Caco-2 (cell line): ENCODE measurements around the gene STIM2. TPM values are rescaled to one million over a fixed set of nuclear protein-coding genes. Genes with fewer than 3 reads are reported as not detected.

ENCODE experiments used
- BruUV-seq: library from RNA; stranded (reverse); fragments of 400-500 nt; replicated peaks from 2 replicates; lab custom pipeline; 2021; lab: Mats Ljungman, UMichigan
- CTCF ChIA-PET: fragments of 300-600 bp; sonication (Branson Sonifier 250); formaldehyde crosslinking; loops from one replicate; lab custom pipeline; 2022; ENCODE audit warnings: antibody characterized with exemption; lab: Charles Lee
- POLR2A ChIA-PET: fragments of 300-600 bp; sonication (Branson Sonifier 250); formaldehyde crosslinking; loops from one replicate; lab custom pipeline; 2022; ENCODE audit warnings: antibody characterized with exemption; lab: Charles Lee
- DNase-seq, 2 experiments: peaks; one replicate each; pipeline versions ENCODE4 v3.0.0 to v3.0.0-alpha.2; 2020 to 2022
- H3K27me3 ChIP-seq: replicated peaks from 2 replicates; pipeline ENCODE4 v1.6.0; 2011; ENCODE audit warnings: low read length; ENCODE audit not compliant: control insufficient read depth, insufficient read depth
- H3K36me3 ChIP-seq: 2 replicates; pipeline ENCODE4 v1.5.1; 2011; ENCODE audit warnings: low read length; ENCODE audit not compliant: control insufficient read depth, insufficient read depth
- H3K4me1 ChIP-seq: fragments of 250-450 bp; sonication (Bioruptor Pico); 2 replicates; pipeline ENCODE4 v1.5.1; 2020; ENCODE audit warnings: mild to moderate bottlenecking
- H3K4me3 ChIP-seq: 2 replicates; pipeline ENCODE4 v1.5.1; 2011; ENCODE audit warnings: low read depth, mild to moderate bottlenecking, control low read depth, low read length
- H3K9me3 ChIP-seq: fragments of 250-450 bp; sonication (Bioruptor Pico); 2 replicates; pipeline ENCODE4 v1.5.1; 2020; ENCODE audit warnings: mild to moderate bottlenecking, moderate library complexity
- H3K27ac Mint-ChIP-seq: one replicate; pipeline ENCODE4 v1.8.0; 2022; ENCODE audit warnings: mixed read lengths; ENCODE audit not compliant: unreplicated experiment
- H3K27me3 Mint-ChIP-seq: one replicate; pipeline ENCODE4 v1.8.0; 2022; ENCODE audit warnings: mixed read lengths; ENCODE audit not compliant: insufficient read depth, unreplicated experiment
- H3K36me3 Mint-ChIP-seq: one replicate; pipeline ENCODE4 v1.8.0; 2022; ENCODE audit warnings: mild to moderate bottlenecking, mixed read lengths; ENCODE audit not compliant: insufficient read depth, unreplicated experiment
- H3K4me1 Mint-ChIP-seq: one replicate; pipeline ENCODE4 v1.8.0; 2022; ENCODE audit warnings: low read depth, mixed read lengths; ENCODE audit not compliant: unreplicated experiment
- H3K4me3 Mint-ChIP-seq: one replicate; pipeline ENCODE4 v1.8.0; 2022; ENCODE audit warnings: mild to moderate bottlenecking, moderate library complexity, mixed read lengths; ENCODE audit not compliant: unreplicated experiment
- H3K9me3 Mint-ChIP-seq: one replicate; pipeline ENCODE4 v1.8.0; 2022; ENCODE audit warnings: mixed read lengths; ENCODE audit not compliant: unreplicated experiment
- intact Hi-C: fragments of 100-400 bp; cut with micrococcal nuclease; formaldehyde crosslinking; loops from one replicate; pipeline ENCODE4 v1.10.0; 2022; ENCODE audit not compliant: unreplicated experiment
- total RNA-seq: library from RNA; stranded (reverse); gene quantifications from 2 replicates; pipeline ENCODE4 v1.2.3, GENCODE V29; 2022
- TF ChIP-seq, protein P1 (sequence below), 2 experiments: fragments of 200-600 bp in 1 of 2; IDR thresholded peaks; 1 replicate in 1 of 2; 2 replicates in 1 of 2; pipeline versions ENCODE4 v1.5.1 to v1.8.0; 2011 to 2022; ENCODE audit warnings: antibody characterized with exemption in 1 of 2, control low read depth in 1 of 2, inconsistent platforms in 1 of 2, low read depth in 1 of 2, low read length in 1 of 2, mild to moderate bottlenecking in 1 of 2, moderate library complexity in 1 of 2; ENCODE audit not compliant: insufficient read depth in 1 of 2, severe bottlenecking in 1 of 2, unreplicated experiment in 1 of 2

STIM2 gene
- total RNA-seq, 1 experiment from 2014 or later = 27.2 TPM

DNA sequence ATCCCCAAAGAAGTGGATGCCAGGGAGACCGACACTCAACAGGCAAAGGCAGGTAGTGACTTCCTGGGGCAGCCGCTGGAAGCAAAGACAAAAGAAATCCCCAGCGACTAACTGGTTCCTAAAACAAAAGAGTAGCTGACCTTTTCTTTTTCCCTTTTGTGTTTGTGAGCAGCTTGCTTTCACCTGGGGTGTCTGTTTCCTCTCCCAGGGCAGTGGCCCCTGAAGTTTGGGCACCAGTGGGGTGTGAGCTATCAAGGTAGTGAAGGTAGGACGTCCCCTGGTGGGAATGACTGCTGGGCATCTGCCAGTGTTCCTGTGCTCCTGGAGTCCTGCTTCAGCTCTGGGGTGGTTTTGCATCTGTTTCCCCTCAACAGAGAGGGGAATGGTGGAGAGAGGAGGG lies 41.6 kb upstream of the STIM2 start:
- Mint-ChIP-seq H3K4me1 (peaks cover 9% of the 10 kb centered on the region), H3K36me3 (no peaks in the 10 kb centered on the region), H3K4me3 (no peak overlapping the region), H3K27me3 (no peaks in the 10 kb centered on the region), H3K27ac (no peak overlapping the region), H3K9me3 (peaks cover 10% of the 10 kb centered on the region)
- POLR2A ChIA-PET = no interaction called here
- H3K4me1 ChIP-seq = peaks cover 11% of the 10 kb centered on the region
- no peak overlapping the region for H3K4me3 ChIP-seq
- no TSS peak for BruUV-seq
- DNase-seq = no peak
- no peaks in the 10 kb centered on the region for H3K36me3 ChIP-seq
- intact Hi-C loops = no loop called here
- TF ChIP-seq, protein P1, sequence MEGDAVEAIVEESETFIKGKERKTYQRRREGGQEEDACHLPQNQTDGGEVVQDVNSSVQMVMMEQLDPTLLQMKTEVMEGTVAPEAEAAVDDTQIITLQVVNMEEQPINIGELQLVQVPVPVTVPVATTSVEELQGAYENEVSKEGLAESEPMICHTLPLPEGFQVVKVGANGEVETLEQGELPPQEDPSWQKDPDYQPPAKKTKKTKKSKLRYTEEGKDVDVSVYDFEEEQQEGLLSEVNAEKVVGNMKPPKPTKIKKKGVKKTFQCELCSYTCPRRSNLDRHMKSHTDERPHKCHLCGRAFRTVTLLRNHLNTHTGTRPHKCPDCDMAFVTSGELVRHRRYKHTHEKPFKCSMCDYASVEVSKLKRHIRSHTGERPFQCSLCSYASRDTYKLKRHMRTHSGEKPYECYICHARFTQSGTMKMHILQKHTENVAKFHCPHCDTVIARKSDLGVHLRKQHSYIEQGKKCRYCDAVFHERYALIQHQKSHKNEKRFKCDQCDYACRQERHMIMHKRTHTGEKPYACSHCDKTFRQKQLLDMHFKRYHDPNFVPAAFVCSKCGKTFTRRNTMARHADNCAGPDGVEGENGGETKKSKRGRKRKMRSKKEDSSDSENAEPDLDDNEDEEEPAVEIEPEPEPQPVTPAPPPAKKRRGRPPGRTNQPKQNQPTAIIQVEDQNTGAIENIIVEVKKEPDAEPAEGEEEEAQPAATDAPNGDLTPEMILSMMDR (IDR thresholded peaks at IDR 0.05; ENCODE audit: insufficient read depth in 1 of 2, low read depth in 1 of 2, low read length in 1 of 2, severe bottlenecking in 1 of 2, unreplicated experiment in 1 of 2) = no peak
- CTCF ChIA-PET = no interaction called here
- H3K27me3 ChIP-seq = no peaks in the 10 kb centered on the region
- peaks cover 8% of the 10 kb centered on the region for H3K9me3 ChIP-seq

- Mint-ChIP-seq H3K9me3 (peaks cover 10% of the 10 kb centered on the region), H3K27ac (no peak overlapping the region), H3K27me3 (no peaks in the 10 kb centered on the region), H3K36me3 (no peaks in the 10 kb centered on the region), H3K4me1 (peaks cover 9% of the 10 kb centered on the region), H3K4me3 (no peak overlapping the region)
- Histone ChIP-seq H3K4me3 (no peak overlapping the region), H3K4me1 (peaks cover 11% of the 10 kb centered on the region), H3K9me3 (peaks cover 8% of the 10 kb centered on the region), H3K36me3 (no peaks in the 10 kb centered on the region), H3K27me3 (no peaks in the 10 kb centered on the region)
- intact Hi-C loops = no loop called here
- no TSS peak for BruUV-seq
- ChIA-PET CTCF (no interaction called here), POLR2A (no interaction called here)
- no peak for DNase-seq
- TF ChIP-seq, protein P1 (IDR thresholded peaks at IDR 0.05; ENCODE audit: insufficient read depth in 1 of 2, low read depth in 1 of 2, low read length in 1 of 2, severe bottlenecking in 1 of 2, unreplicated experiment in 1 of 2) = no peak
These were observed 41.1 kb upstream of the STIM2 start for GRCh38 chr4:26819478-26820095.

- H3K4me3 Mint-ChIP-seq = no peak overlapping the region
- peaks cover 11% of the 10 kb centered on the region for H3K4me1 ChIP-seq
- H3K27me3 ChIP-seq = no peaks in the 10 kb centered on the region
- no peak for DNase-seq
- intact Hi-C loops = no loop called here
- no peaks in the 10 kb centered on the region for H3K27me3 Mint-ChIP-seq
- no peaks in the 10 kb centered on the region for H3K36me3 Mint-ChIP-seq
- no peaks in the 10 kb centered on the region for H3K36me3 ChIP-seq
- CTCF ChIA-PET = no interaction called here
- H3K4me3 ChIP-seq = no peak overlapping the region
- H3K9me3 ChIP-seq = peaks cover 8% of the 10 kb centered on the region
- H3K27ac Mint-ChIP-seq = no peak overlapping the region
- POLR2A ChIA-PET = no interaction called here
- TF ChIP-seq, protein P1 (IDR thresholded peaks at IDR 0.05; ENCODE audit: insufficient read depth in 1 of 2, low read depth in 1 of 2, low read length in 1 of 2, severe bottlenecking in 1 of 2, unreplicated experiment in 1 of 2) = no peak
- H3K9me3 Mint-ChIP-seq = peaks cover 10% of the 10 kb centered on the region
- BruUV-seq = no TSS peak
- peaks cover 9% of the 10 kb centered on the region for H3K4me1 Mint-ChIP-seq
These were observed 40.3 kb upstream of the STIM2 start for GRCh38 chr4:26820346-26820745.
